Measurements from ENCODE around the gene STK10. TPM values are rescaled to one million over a fixed set of nuclear protein-coding genes. Genes with fewer than 3 reads are reported as not detected.
"Not testable (repeated sequence)": the region's sequence is repeated elsewhere in the genome, so short reads cannot be mapped to it uniquely, and the experiment has no call there.

STK10 gene
- total and polyA plus RNA-seq, 7 experiments from 2014 or later: 55.7 to 474 (median 295) TPM

- intact Hi-C loops (cut with micrococcal nuclease): no loop called here
- Mint-ChIP-seq H3K36me3 (peaks cover 0 to 25% (median 4%) of the 10 kb centered on the region in 5 donors), H3K27ac (peak overlapping the region; percentile 10 to 90 (median 75)), H3K4me1 (peaks cover 40 to 87% (median 65%) of the 10 kb centered on the region in 7 donors), H3K4me3 (peak overlapping the region in 4 of 10 donors; percentile 1 to 61 (median 10)), H3K9me3 (no peaks in the 10 kb centered on the region), H3K27me3 (no peaks in the 10 kb centered on the region)
- Histone ChIP-seq H3K27me3 (ENCODE audit: control insufficient read depth in 2 of 2, insufficient read depth in 2 of 2, low read length in 2 of 2) (no peaks in the 10 kb centered on the region), H3K4me1 (ENCODE audit: control insufficient read depth in 2 of 2, insufficient read depth in 2 of 2, low read length in 2 of 2) (peaks cover 38 to 43% of the 10 kb centered on the region in 2 donors), H3K36me3 (ENCODE audit: control insufficient read depth in 2 of 3, insufficient read depth in 3 of 3, low read length in 3 of 3) (peaks cover 0 to 35% (median 0%) of the 10 kb centered on the region in 3 experiments), H3K27ac (ENCODE audit: low read depth, low read length) (peak overlapping the region; percentile 43), H3K9me3 (ENCODE audit: control insufficient read depth in 2 of 3, low read length in 3 of 3) (no peaks in the 10 kb centered on the region), H3K4me3 (ENCODE audit: low read length) (no peak overlapping the region)
- ATAC-seq (no peak), DNase-seq (no peak)
- ChIA-PET CTCF (interaction anchor here (1.1 to 2.3 kb wide), 3 partner anchors 11 to 103 kb away, joined by 4 to 9 read pairs (median 7); no protein-coding TSS in a partner anchor), POLR2A (interaction anchor here (0.8 to 9.2 kb wide), 5 partner anchors 8 to 23 kb away, joined by 3 to 57 read pairs (median 3); no protein-coding TSS in a partner anchor)
These were observed 25.6 kb downstream of the STK10 start for GRCh38 chr5:172162323-172162986.

- no peak for DNase-seq
- Mint-ChIP-seq H3K4me3 (peak overlapping the region in 9 of 10 donors; percentile 1 to 60 (median 41)), H3K36me3 (peaks cover 7 to 27% (median 11%) of the 10 kb centered on the region in 5 donors), H3K4me1 (peaks cover 47 to 82% (median 65%) of the 10 kb centered on the region in 7 donors), H3K27me3 (no peaks in the 10 kb centered on the region), H3K9me3 (no peaks in the 10 kb centered on the region), H3K27ac (peak overlapping the region in 7 of 9 donors; percentile 10 to 90 (median 68))
- H3K27me3 ChIP-seq (ENCODE audit: control insufficient read depth in 2 of 2, insufficient read depth in 2 of 2, low read length in 2 of 2): no peaks in the 10 kb centered on the region
- H3K36me3 ChIP-seq (ENCODE audit: control insufficient read depth in 2 of 3, insufficient read depth in 3 of 3, low read length in 3 of 3): peaks cover 0 to 37% (median 6%) of the 10 kb centered on the region in 3 experiments
- CTCF ChIA-PET: no interaction called here
- H3K27ac ChIP-seq (ENCODE audit: low read depth, low read length): peak overlapping the region; percentile 23
- H3K9me3 ChIP-seq (ENCODE audit: control insufficient read depth in 2 of 3, low read length in 3 of 3): no peaks in the 10 kb centered on the region
- POLR2A ChIA-PET: interaction anchor here (0.6 to 9.2 kb wide), 3 partner anchors 14 to 26 kb away, joined by 3 to 57 read pairs (median 7); no protein-coding TSS in a partner anchor
- H3K4me3 ChIP-seq (ENCODE audit: low read length): no peak overlapping the region
- intact Hi-C loops (cut with micrococcal nuclease): no loop called here
- no peak for ATAC-seq
- peaks cover 30 to 39% of the 10 kb centered on the region in 2 donors for H3K4me1 ChIP-seq (ENCODE audit: control insufficient read depth in 2 of 2, insufficient read depth in 2 of 2, low read length in 2 of 2)
These were observed 27.5 kb downstream of the STK10 start for GRCh38 chr5:172160506-172160905.

- ChIA-PET POLR2A (interaction anchor here (0.7 to 9.2 kb wide), 5 partner anchors 15 to 45 kb away, joined by 3 to 57 read pairs (median 7); no protein-coding TSS in a partner anchor), CTCF (no interaction called here)
- Histone ChIP-seq H3K27me3 (ENCODE audit: control insufficient read depth in 2 of 2, insufficient read depth in 2 of 2, low read length in 2 of 2) (no peaks in the 10 kb centered on the region), H3K4me3 (ENCODE audit: low read length) (no peak overlapping the region), H3K27ac (ENCODE audit: low read depth, low read length) (peak overlapping the region; percentile 27), H3K4me1 (ENCODE audit: control insufficient read depth in 2 of 2, insufficient read depth in 2 of 2, low read length in 2 of 2) (peaks cover 31 to 36% of the 10 kb centered on the region in 2 donors), H3K9me3 (ENCODE audit: control insufficient read depth in 2 of 3, low read length in 3 of 3) (no peaks in the 10 kb centered on the region), H3K36me3 (ENCODE audit: control insufficient read depth in 2 of 3, insufficient read depth in 3 of 3, low read length in 3 of 3) (peaks cover 6 to 39% (median 12%) of the 10 kb centered on the region in 3 experiments)
- Mint-ChIP-seq H3K27ac (peak overlapping the region in 7 of 9 donors; percentile 19 to 86 (median 78)), H3K27me3 (no peaks in the 10 kb centered on the region), H3K36me3 (peaks cover 7 to 37% (median 21%) of the 10 kb centered on the region in 5 donors), H3K4me3 (peak overlapping the region in 7 of 10 donors; percentile 10 to 60 (median 25)), H3K4me1 (peaks cover 53 to 82% (median 71%) of the 10 kb centered on the region in 7 donors), H3K9me3 (no peaks in the 10 kb centered on the region)
- DNase-seq (no peak), ATAC-seq (no peak)
- intact Hi-C loops (cut with micrococcal nuclease): no loop called here
These were observed 29.0 kb downstream of the STK10 start for GRCh38 chr5:172159016-172159415.

DNA sequence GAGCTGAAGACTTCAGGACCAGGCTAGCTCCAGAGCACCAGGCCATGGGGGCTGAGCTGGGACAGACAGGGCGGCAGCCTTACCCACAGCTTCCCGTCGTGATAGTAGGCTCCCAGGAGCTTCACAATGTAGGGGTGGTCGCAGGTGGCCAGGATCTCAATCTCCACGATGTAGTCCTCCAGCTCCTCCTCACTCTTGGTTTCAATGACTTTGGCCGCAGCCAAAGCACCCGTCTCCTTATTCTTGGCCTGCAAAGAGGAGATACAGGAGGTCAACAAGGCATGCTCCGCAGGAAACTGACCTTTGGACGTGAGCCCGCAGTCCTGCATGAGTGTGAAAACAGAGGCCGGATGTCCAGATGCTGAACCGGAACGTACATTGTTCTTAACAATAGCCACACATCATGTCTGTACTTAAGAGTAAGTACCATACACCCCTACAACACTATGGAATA lies 31.5 kb downstream of the STK10 start:
- POLR2A ChIA-PET: interaction anchor here (4.3 kb wide), 1 partner anchor 18 kb away, joined by 37 read pairs; no protein-coding TSS in a partner anchor
- peak overlapping the region in 1 of 10 donors; percentile 8 for H3K4me3 Mint-ChIP-seq
- H3K36me3 Mint-ChIP-seq: peaks cover 14 to 47% (median 34%) of the 10 kb centered on the region in 5 donors
- no peak overlapping the region for H3K27ac ChIP-seq (ENCODE audit: low read depth, low read length)
- H3K27ac Mint-ChIP-seq: peak overlapping the region in 8 of 9 donors; percentile 20 to 87 (median 75)
- DNase-seq: no peak
- peaks cover 12 to 52% (median 22%) of the 10 kb centered on the region in 3 experiments for H3K36me3 ChIP-seq (ENCODE audit: control insufficient read depth in 2 of 3, insufficient read depth in 3 of 3, low read length in 3 of 3)
- intact Hi-C loops (cut with micrococcal nuclease): no loop called here
- H3K4me1 ChIP-seq (ENCODE audit: control insufficient read depth in 2 of 2, insufficient read depth in 2 of 2, low read length in 2 of 2): peaks cover 32 to 39% of the 10 kb centered on the region in 2 donors
- H3K27me3 Mint-ChIP-seq: no peaks in the 10 kb centered on the region
- peaks cover 0 to 2% (median 0%) of the 10 kb centered on the region in 11 donors for H3K9me3 Mint-ChIP-seq
- H3K9me3 ChIP-seq (ENCODE audit: control insufficient read depth in 2 of 3, low read length in 3 of 3): no peaks in the 10 kb centered on the region
- no peak for ATAC-seq
- H3K4me3 ChIP-seq (ENCODE audit: low read length): no peak overlapping the region
- no peaks in the 10 kb centered on the region for H3K27me3 ChIP-seq (ENCODE audit: control insufficient read depth in 2 of 2, insufficient read depth in 2 of 2, low read length in 2 of 2)
- CTCF ChIA-PET: interaction anchor here (0.9 to 1.3 kb wide), 5 partner anchors 11 to 49 kb away, joined by 3 to 5 read pairs (median 3); no protein-coding TSS in a partner anchor
- peaks cover 59 to 83% (median 74%) of the 10 kb centered on the region in 7 donors for H3K4me1 Mint-ChIP-seq

DNA sequence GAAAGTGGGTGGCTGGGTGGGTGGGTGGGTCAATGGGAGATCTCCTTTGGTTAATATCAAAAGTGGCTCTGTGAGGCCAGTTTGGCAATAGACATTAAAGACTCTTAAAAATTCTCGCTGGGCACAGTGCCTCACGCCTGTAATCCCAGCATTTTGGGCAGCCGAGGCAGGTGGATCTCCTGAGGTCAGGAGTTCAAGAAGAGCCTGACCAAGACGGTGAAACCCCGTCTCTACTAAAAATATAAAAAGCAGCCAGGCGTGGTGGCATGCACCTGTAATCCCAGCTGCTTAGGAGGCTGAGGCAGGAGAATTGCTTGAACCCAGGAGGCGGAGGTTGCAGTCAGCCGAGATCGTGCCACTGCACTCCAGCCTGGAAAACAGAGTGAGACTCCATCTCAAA lies 32.9 kb downstream of the STK10 start:
- H3K27ac ChIP-seq (ENCODE audit: low read depth, low read length); H3K27me3 ChIP-seq (ENCODE audit: control insufficient read depth in 2 of 2, insufficient read depth in 2 of 2, low read length in 2 of 2); H3K27me3 Mint-ChIP-seq; H3K9me3 ChIP-seq (ENCODE audit: control insufficient read depth in 2 of 3, low read length in 3 of 3); intact Hi-C loops (cut with micrococcal nuclease); H3K4me3 ChIP-seq (ENCODE audit: low read length); CTCF ChIA-PET; DNase-seq; ATAC-seq; H3K9me3 Mint-ChIP-seq: not testable (repeated sequence)
- peaks cover 12 to 53% (median 22%) of the 10 kb centered on the region in 3 experiments for H3K36me3 ChIP-seq (ENCODE audit: control insufficient read depth in 2 of 3, insufficient read depth in 3 of 3, low read length in 3 of 3)
- H3K4me1 Mint-ChIP-seq: peaks cover 61 to 83% (median 76%) of the 10 kb centered on the region in 7 donors
- peaks cover 14 to 52% (median 32%) of the 10 kb centered on the region in 5 donors for H3K36me3 Mint-ChIP-seq
- H3K27ac Mint-ChIP-seq: peak overlapping the region in 6 of 9 donors; percentile 84 to 95 (median 88)
- POLR2A ChIA-PET: interaction anchor here (0.6 to 4.3 kb wide), 5 partner anchors 19 to 33 kb away, joined by 3 to 37 read pairs (median 4); partner anchors contain the start of gene STK10
- H3K4me1 ChIP-seq (ENCODE audit: control insufficient read depth in 2 of 2, insufficient read depth in 2 of 2, low read length in 2 of 2): peaks cover 39 to 45% of the 10 kb centered on the region in 2 donors
- peak overlapping the region in 1 of 10 donors; percentile 44 for H3K4me3 Mint-ChIP-seq

GRCh38 chr5:172153695-172154094 lies 34.3 kb downstream of the STK10 start:
- Mint-ChIP-seq H3K4me1 (peaks cover 56 to 84% (median 75%) of the 10 kb centered on the region in 7 donors), H3K4me3 (peak overlapping the region in 2 of 10 donors; percentile 4), H3K9me3 (peaks cover 0 to 2% (median 0%) of the 10 kb centered on the region in 11 donors), H3K27ac (peak overlapping the region; percentile 56 to 95 (median 87)), H3K36me3 (peaks cover 14 to 54% (median 32%) of the 10 kb centered on the region in 5 donors), H3K27me3 (no peaks in the 10 kb centered on the region)
- peaks cover 12 to 61% (median 22%) of the 10 kb centered on the region in 3 experiments for H3K36me3 ChIP-seq (ENCODE audit: control insufficient read depth in 2 of 3, insufficient read depth in 3 of 3, low read length in 3 of 3)
- ChIA-PET POLR2A (interaction anchor here (1.5 to 4.3 kb wide), 4 partner anchors 21 to 39 kb away, joined by 3 to 37 read pairs (median 8); no protein-coding TSS in a partner anchor), CTCF (no interaction called here)
- DNase-seq: no peak
- intact Hi-C loops (cut with micrococcal nuclease): no loop called here
- H3K4me1 ChIP-seq (ENCODE audit: control insufficient read depth in 2 of 2, insufficient read depth in 2 of 2, low read length in 2 of 2): peaks cover 36 to 54% of the 10 kb centered on the region in 2 donors
- no peak for ATAC-seq
- no peaks in the 10 kb centered on the region for H3K9me3 ChIP-seq (ENCODE audit: control insufficient read depth in 2 of 3, low read length in 3 of 3)
- no peaks in the 10 kb centered on the region for H3K27me3 ChIP-seq (ENCODE audit: control insufficient read depth in 2 of 2, insufficient read depth in 2 of 2, low read length in 2 of 2)
- no peak overlapping the region for H3K4me3 ChIP-seq (ENCODE audit: low read length)
- H3K27ac ChIP-seq (ENCODE audit: low read depth, low read length): peak overlapping the region; percentile 47

Measured in naive thymus-derived CD4-positive, alpha-beta T cell (primary cell).